ENCODE measurements around the gene MEFV.

- TF ChIP-seq YY1 (IDR thresholded peaks at IDR 0.05; ENCODE audit: insufficient read depth, insufficient read length) (no peak), ZNF274 (IDR thresholded peaks at IDR 0.05; ENCODE audit: low read depth, low read length) (no peak), SUZ12 (IDR thresholded peaks at IDR 0.05; ENCODE audit: extremely low read depth, insufficient read depth, insufficient read length) (no peak)
Observed at GRCh38 chr16:3282103-3282729, 25.8 kb upstream of the MEFV start.
